ENCODE results near the gene ABCG8. TPM values are rescaled to one million over a fixed set of nuclear protein-coding genes. Genes with fewer than 3 reads are reported as not detected.

ABCG8 gene
- total RNA-seq, 1 donor from 2014 or later: not detected

GRCh38 chr2:43810452-43810851 is 28.3 kb upstream of the ABCG8 start:
- TF ChIP-seq, protein P1, sequence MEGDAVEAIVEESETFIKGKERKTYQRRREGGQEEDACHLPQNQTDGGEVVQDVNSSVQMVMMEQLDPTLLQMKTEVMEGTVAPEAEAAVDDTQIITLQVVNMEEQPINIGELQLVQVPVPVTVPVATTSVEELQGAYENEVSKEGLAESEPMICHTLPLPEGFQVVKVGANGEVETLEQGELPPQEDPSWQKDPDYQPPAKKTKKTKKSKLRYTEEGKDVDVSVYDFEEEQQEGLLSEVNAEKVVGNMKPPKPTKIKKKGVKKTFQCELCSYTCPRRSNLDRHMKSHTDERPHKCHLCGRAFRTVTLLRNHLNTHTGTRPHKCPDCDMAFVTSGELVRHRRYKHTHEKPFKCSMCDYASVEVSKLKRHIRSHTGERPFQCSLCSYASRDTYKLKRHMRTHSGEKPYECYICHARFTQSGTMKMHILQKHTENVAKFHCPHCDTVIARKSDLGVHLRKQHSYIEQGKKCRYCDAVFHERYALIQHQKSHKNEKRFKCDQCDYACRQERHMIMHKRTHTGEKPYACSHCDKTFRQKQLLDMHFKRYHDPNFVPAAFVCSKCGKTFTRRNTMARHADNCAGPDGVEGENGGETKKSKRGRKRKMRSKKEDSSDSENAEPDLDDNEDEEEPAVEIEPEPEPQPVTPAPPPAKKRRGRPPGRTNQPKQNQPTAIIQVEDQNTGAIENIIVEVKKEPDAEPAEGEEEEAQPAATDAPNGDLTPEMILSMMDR (IDR thresholded peaks at IDR 0.05): no peak

DNA sequence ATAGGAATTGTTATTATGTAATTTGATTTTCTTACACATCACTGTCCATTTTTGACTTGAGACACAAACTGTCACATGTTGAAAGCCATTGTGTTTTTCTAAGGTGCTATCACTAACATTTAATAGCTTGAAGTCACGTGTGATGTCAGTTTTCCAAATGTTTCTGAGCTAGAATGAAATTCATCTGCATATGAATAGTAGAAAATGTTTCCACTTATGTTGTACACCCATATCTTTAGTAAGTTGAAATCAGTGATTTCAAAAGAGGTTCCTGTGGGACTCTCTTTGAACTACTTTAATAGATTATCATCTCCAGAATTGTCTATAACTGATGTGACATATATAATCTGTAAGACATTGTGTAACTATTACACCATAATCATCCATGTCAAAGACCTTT is 27.9 kb upstream of the ABCG8 start:
- Histone ChIP-seq H3K4me1 (no peaks in the 10 kb centered on the region), H3K9me3 (no peaks in the 10 kb centered on the region), H3K36me3 (peaks cover 8 to 33% of the 10 kb centered on the region in 2 donors), H3K27me3 (no peaks in the 10 kb centered on the region), H3K4me3 (no peak overlapping the region), H3K27ac (no peak overlapping the region)
- TF ChIP-seq, protein P1 (IDR thresholded peaks at IDR 0.05): no peak
- no peak for DNase-seq (ENCODE audit: low spot score in 2 of 2)
- intact Hi-C loops (cut with DNase I): no loop called here

More at GRCh38 chr2:43810452-43810851, 28.3 kb upstream of the ABCG8 start:
- no peak overlapping the region for H3K4me3 ChIP-seq
- intact Hi-C loops (cut with DNase I): no loop called here
- no peak for DNase-seq (ENCODE audit: low spot score in 2 of 2)
- peaks cover 13 to 38% of the 10 kb centered on the region in 2 donors for H3K36me3 ChIP-seq
- no peak overlapping the region for H3K27ac ChIP-seq
- no peaks in the 10 kb centered on the region for H3K4me1 ChIP-seq
- H3K27me3 ChIP-seq: no peaks in the 10 kb centered on the region
- no peaks in the 10 kb centered on the region for H3K9me3 ChIP-seq

DNA sequence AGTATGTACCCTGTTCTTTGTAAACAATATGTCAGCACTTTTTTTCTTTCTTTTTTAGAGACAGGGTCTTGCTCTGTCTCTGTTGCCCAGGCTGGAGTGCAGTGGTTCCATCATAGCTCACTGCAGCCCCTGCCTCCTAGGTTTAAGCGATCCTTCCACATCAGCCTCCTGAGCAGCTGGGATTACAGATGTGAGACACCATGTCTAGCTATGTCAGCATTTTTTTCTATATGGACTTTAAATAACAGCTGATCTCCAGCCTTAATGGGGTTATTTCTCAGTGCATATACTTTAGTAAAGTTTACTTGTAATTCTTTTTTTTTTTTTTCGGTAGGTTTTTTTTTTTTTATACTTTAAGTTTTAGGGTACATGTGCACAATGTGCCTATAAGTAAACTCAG is 26.8 kb upstream of the ABCG8 start:
- H3K27me3 ChIP-seq: no peaks in the 10 kb centered on the region
- H3K9me3 ChIP-seq: no peaks in the 10 kb centered on the region
- intact Hi-C loops (cut with DNase I): no loop called here
- H3K4me3 ChIP-seq: no peak overlapping the region
- no peak for DNase-seq (ENCODE audit: low spot score in 2 of 2)
- H3K4me1 ChIP-seq: no peaks in the 10 kb centered on the region
- TF ChIP-seq, protein P1 (IDR thresholded peaks at IDR 0.05): no peak
- H3K36me3 ChIP-seq: peaks cover 6 to 23% of the 10 kb centered on the region in 2 donors
- no peak overlapping the region for H3K27ac ChIP-seq

DNA sequence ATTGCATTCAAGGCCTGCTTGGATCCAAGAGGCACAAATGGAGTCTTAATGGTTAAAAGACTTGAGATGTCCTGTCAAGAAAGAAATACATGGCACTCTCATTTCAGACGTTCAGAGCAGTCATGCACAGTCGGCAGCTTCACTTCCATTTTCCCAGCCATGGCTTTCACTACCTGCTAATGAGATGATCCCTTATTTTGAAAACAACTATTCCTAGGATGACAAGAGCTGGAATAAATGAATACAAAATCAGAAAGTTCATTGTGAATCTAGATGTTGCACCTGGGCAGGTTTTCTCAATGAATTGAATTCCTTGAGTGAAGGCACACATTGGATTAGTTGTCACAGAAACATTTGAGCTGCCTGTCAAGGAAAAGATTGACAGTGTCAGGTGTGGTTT is 25.8 kb upstream of the ABCG8 start:
- no peaks in the 10 kb centered on the region for H3K27me3 ChIP-seq
- intact Hi-C loops (cut with DNase I): no loop called here

GRCh38 chr2:43814711-43815110 is 24.1 kb upstream of the ABCG8 start:
- TF ChIP-seq, protein P1 (IDR thresholded peaks at IDR 0.05): no peak
- Histone ChIP-seq H3K4me1 (no peaks in the 10 kb centered on the region), H3K27me3 (no peaks in the 10 kb centered on the region), H3K9me3 (no peaks in the 10 kb centered on the region), H3K4me3 (no peak overlapping the region), H3K27ac (no peak overlapping the region), H3K36me3 (peaks cover 0 to 15% of the 10 kb centered on the region in 2 donors)
- intact Hi-C loops (cut with DNase I): no loop called here
- DNase-seq (ENCODE audit: low spot score in 2 of 2): no peak

More for the DNA sequence above, 25.8 kb upstream of the ABCG8 start:
- Histone ChIP-seq H3K27ac (no peak overlapping the region), H3K9me3 (no peaks in the 10 kb centered on the region), H3K36me3 (peaks cover 6 to 19% of the 10 kb centered on the region in 2 donors), H3K4me1 (no peaks in the 10 kb centered on the region), H3K4me3 (no peak overlapping the region)
- TF ChIP-seq, protein P1 (IDR thresholded peaks at IDR 0.05): no peak
- DNase-seq (ENCODE audit: low spot score in 2 of 2): no peak

- H3K4me3 ChIP-seq: no peak overlapping the region
- DNase-seq (ENCODE audit: low spot score in 2 of 2): no peak
Observed at GRCh38 chr2:43818761-43819160, 20.0 kb upstream of the ABCG8 start.

More at GRCh38 chr2:43818761-43819160, 20.0 kb upstream of the ABCG8 start:
- TF ChIP-seq, protein P1 (IDR thresholded peaks at IDR 0.05): no peak
- no peaks in the 10 kb centered on the region for H3K27me3 ChIP-seq
- H3K27ac ChIP-seq: no peak overlapping the region
- no peaks in the 10 kb centered on the region for H3K9me3 ChIP-seq
- no peaks in the 10 kb centered on the region for H3K4me1 ChIP-seq
- intact Hi-C loops (cut with DNase I): no loop called here
- H3K36me3 ChIP-seq: no peaks in the 10 kb centered on the region
